GM21360 (cell line): ENCODE data around the gene RXFP3.

ENCODE experiments used
- ATAC-seq: cut with Tn5 transposase; IDR thresholded peaks from one replicate; pipeline ENCODE4 v1.9.1; 2021; ENCODE audit warnings: mild to moderate bottlenecking, moderate library complexity; ENCODE audit not compliant: unreplicated experiment

The RXFP3 gene

DNA sequence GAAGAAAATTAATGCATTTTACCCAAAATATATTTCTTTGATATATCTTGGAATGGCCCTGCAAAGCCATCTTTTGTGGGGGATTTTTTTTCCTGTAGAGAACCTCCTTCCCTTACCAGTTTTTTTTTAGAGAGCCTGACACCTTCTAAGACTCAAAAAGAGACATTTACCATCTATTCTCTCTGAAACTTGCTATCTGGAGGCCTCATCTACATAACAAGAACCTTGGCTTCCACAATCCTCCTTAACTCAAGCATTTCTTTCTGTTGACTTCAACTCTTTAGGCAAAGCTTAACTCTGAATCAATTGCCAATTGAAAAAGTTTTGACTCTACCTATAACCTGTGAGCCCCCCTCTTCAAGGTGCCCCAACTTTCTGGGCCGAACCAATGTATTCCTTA, 42.1 kb downstream of the RXFP3 start:
- ATAC-seq, result no peak

DNA sequence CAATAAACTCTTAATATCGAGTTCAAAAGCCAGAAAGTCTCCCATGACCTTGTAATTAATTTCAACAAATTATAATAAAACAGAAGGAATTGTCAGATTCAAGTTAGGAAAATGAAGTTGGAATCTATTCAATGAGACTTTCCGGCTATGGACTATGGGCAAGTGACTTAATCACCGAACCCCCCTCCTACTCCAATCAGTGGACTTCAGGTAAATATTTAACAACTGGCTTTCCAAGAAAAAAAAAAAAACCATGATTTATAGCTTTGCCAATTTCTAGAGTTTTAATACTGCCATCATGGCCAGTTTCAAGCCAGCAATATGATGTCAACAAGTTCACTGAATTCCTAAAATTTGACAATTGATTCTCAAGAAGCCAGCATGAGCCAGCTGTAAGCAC, 43.8 kb downstream of the RXFP3 start:
- no peak for ATAC-seq

DNA sequence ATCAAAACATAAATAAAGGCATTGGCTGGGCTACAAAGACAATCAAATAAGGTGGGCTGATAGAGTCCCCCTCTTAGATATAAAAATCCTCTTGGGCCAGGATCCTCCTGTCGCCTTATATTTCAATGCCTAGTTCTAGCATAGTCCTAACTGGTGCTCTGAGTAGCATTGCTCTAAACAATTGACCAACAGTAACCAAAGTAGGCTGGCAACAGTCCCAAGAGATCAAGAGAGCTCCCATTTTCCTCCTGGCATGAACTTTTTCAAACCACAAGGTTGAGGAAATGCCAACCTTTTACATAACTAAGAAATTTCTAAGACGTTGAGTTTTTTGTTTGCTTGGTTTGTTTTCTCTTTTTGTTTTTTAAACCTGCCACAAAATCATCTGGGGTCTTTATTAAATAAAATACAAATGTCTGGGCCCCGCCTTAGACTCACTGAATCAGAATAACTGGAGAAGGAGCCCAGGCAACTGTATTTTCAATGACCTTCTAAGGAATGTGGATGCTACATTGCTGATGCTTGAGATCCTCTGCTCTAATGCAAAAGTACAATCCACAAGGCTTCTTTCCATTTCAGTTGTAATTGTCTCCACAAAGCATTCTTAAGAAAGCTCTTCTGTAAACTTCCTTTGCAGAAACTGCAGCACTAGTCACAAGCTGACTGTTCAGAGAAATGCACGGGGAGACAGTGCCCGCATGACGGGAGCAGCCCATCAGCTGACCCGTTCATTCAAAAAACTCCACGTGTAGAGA, 45.4 kb downstream of the RXFP3 start:
- ATAC-seq, result no peak

DNA sequence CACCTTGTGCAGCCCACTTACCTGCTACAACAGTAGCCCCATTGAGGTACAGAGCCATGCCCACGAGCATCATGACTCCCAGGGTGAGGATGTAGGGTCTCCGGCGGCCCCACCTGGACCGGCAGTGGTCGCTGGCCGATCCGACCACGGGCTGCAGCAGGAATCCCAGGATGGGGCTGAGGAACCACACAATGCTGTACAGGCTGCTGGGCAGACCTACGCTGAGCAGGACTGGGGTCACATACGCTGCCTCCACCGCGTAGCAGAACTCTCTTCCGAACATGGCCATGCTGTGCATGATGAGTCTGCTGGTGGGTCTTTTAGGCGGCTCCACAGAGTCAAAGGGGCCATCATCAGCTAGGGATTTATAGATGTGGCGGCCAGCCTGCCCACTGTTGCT, 48.0 kb downstream of the RXFP3 start:
- ATAC-seq, result no peak

DNA sequence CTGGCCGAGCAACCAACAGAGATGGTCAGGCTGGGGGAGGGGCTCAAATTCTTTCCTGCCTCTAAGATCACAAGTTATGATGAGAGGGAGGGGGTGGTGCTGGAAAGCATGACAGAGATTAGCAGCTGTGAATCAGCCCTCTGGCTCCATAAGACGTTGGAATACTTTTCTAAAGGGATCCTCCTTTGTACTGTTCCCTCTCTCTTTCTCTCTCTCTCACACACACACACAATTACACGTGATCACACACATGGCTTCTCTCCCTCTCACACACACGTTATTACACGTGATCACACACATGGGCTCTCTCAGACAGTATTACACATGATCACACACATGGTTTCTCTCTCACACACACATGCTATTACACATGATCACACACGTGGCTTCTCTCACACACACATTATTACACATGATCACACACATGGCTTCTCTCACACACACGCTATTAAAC, 48.5 kb downstream of the RXFP3 start, which contains the start of gene SLC45A2:
SLC45A2 (minus strand) TSS at position 23 of the 454 bp plus-strand sequence. CDS start 110 bp downstream, outside the sequence.
- no peak for ATAC-seq

DNA sequence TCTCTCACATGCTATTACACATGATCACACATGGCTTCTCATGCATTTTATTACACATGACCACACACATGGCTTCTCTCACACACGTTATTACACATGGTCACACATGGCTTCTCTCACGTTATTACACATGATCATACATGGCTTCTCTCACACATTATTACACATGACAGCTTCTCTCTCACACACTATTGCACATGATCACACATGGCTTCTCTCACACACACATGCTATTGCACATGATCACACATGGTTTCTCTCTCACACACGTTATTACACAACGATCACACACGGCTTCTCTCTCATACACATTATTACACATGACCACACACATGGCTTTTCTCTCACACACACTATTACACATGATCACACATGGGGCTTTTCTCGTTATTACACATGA, 49.3 kb downstream of the RXFP3 start:
- ATAC-seq, result no peak
